ENCODE results near the gene FMOD.
"Not testable (repeated sequence)": the region's sequence is repeated elsewhere in the genome, so short reads cannot be mapped to it uniquely, and the experiment has no call there.

The FMOD gene

DNA sequence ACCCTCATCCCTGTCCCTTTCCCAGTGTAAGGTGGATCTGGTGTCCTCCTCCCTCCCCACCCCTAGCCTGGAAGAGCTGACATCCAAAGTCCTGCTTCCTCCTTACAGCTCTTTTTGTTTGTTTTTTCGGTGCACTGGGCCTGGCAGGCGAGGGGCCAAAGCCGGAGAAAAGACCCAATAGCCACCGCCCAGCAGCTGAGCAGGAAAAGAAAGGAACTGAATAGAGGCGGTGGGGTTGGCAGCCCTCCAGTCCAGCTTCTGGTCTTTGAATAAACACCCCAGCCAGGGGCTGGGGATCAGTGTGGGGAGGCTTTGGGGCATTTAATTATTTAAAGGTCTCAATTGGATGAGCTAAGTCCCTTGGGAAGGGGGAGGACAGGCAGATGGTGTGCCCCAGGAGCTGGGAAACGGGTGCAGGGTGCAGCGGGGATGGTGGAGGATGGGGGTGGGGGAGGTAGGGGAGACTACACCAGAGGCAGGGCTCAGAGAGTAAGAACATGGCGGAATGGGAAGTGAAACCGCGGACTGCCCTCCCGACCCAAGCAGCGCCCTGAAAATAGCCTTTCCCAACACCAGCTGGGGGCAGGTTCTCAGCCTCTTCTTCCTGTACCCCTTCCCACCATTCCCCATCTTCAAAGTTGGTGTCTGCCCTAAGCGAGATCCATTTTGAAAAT, 25.4 kb downstream of the FMOD start:
- no peak for DNase-seq

DNA sequence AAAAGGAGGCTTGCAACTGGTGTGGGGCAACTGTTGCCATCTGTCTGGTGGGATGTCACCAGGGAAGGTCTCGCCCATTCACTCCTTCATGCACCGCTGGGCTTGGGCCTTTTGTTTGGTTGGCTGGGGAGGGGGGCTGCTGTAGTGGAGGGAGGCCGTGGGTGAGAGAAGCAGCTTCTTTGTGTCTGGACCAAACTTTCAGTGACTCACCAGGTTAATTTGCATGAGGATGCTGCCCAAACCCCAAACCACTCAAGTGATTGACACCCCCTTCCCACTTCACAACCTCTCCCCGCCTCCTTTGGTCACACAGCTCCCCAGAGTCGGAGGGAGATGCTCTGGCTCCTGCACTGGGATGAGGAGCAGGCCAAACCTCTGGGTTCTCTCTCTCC, 25.9 kb downstream of the FMOD start:
- DNase-seq = no peak

DNA sequence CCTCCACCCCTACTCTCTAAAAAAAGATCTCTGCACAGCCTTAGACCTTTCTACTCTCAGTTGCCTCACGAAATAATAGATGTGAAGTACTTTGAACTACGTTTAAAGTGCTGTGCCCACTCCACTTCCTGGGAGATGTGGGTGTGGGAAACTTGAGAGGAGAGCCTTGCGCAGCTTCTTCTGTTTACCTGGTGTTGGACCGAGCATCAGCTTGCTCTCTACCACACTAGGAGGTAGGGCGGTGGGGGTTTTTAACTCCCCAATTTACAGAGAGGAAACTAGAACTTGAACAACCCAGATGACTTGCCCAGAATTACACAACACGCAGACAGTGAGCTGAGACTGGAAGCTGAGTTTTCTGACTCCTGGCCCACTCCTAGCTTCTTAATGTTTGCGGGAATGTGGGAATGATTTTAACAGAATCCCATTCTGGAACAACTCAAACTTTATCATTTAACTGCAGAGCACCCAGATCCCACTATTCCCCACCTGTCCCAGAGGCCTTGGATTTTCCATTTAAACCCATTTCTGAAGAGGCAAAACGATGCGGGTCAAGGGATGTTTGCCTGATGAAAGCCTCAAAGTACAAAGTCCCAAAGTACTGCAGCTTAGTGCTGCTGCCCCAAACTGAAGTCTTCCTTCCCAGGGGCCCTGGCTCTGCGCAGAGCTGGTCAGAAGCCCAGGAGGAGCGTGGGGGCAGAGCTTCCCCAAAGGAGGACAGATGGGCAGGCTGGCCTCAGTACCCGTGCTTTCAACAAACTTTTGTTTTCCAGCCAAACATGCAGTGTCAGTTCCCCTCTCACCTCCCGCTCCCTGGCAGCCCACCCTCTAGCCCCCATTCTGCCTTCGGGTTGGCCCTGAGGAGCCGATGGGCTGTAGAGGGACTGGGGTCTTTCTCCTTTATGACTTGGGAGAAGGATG, 26.6 kb downstream of the FMOD start:
- DNase-seq = no peak

DNA sequence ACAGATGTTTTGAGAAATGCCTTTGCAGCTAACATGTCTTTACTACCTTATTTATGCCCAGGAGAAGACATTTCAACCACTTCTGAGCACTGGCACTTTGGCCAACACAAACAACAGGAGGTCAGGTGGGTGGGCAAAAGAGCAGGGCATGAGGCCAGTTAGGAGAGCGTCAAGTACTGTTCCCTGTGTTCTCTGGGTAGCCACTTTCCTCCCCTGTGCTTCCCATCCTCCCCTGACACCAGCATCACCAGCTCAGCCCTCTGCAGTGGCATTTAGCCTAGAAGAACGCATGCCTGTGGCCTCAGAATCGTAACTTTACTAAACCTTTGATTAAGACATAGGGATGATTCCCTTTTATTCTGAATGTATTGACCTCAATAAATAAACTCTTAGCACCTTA, 27.3 kb downstream of the FMOD start:
- no peak for DNase-seq

DNA sequence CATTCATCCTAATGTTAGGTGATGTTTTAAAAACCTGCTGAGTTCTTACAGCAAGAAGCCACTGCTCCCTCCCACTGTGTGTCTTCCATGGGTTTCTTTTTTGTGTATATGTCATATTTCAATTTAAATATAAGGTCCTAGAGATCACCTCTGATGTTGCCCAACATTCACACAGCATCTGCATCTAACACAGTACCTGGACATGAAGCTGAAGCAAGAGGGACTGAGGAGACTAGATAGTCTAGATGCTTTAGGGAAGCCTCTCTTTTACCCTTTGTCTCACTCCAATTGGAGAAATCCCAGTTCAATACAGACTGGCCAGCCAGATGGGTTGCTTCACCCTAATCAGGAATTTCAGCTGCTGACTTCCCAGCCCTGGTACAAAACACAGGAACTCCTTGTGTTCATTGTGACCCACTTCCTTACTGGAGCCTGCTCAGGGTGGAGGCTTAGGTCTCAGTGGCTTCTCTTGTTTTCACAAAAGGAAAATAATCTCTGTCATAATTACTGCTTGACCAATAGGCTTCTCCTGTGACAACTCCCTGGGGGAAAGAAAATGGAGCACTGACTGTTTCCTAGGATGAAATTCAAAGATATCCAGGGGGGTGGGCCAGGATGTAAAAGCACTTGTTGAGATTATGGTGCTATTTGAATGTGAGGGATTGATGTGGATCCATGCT, 28.3 kb downstream of the FMOD start:
- DNase-seq = no peak

DNA sequence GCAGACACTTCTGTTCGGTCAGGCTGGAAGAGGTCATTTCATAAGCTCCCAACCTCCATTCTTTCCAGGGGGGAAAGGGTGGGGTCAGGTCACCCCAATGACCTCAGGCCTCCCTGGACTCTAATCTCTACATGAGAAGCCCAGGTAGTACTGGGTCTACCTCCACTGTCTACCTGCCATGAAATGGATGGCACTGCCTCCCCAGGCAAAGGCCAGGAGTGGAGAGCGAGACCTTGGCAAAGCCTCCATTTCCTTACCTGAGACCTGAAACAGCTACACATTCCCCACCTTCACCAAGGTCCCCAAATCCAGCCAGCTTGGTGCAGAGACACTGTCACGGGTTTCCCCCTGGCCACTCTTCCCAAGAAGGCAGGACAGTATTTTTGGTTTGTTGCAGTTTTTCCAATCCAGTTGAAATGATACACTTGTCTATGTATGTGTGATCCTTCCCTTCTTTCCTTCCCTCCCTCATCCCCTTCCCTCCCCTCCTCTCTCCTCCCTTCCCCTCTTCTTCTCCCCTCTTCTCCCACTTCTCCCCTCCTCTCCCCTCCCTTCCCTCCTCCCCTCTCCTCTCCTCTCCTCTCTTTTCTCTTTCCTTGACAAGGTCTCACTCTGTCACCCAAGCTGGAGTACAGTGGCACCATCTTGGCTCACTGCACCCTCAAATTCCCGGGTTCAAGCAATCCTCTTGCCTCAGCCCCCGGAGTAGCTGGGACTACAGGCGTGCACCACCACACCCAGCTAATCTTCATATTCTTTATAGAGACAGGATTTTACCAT, 29.5 kb downstream of the FMOD start:
- no peak for DNase-seq

DNA sequence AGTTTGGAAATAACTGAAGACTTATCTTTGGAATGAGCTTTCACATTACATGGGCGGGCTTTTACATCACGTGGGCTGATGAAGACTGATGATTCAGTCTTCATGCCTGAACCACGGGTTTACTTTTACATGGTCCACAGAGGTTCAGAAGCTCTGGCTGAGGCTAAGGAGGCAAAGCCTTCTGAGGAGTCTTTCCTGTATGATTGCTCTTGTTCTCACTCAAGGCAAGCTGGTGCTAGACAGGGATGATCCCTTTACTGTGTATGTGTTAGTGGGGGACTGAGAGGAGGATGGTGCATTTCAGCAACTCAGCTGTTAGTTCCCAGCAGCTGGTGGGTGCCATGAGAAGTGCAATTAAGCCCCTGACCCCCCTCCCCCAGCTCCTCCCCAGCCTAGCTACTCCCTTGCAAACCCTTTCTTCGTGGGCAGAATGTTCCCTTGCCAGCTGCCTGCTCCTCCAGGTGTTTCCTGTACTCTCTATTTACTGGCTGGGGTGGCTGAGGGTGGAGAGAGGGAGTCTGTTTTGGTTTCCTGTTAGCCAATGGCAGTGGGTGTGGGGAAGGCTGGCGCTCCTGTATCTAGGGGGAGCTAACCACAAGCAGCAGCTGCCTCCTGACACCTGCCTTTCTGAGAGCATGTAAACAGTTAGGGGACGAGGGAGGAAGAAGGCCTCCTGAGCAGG, 30.2 kb downstream of the FMOD start:
- no peak for DNase-seq

DNA sequence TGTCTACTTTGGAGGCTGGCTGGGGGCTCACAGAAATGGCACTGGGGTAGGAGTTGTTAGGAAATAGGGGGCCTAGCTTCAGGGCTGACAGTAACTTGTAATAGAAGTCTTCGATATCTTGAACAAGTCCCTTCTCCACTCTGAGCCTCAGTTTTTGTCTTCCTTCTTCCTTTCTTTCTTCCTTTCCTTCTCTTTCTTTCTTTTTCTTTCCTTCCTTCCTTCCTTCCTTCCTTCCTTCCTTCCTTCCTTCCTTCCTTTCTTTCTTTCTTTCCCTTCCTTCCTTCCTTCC, 32.7 kb downstream of the FMOD start:
- no peak for DNase-seq

DNA sequence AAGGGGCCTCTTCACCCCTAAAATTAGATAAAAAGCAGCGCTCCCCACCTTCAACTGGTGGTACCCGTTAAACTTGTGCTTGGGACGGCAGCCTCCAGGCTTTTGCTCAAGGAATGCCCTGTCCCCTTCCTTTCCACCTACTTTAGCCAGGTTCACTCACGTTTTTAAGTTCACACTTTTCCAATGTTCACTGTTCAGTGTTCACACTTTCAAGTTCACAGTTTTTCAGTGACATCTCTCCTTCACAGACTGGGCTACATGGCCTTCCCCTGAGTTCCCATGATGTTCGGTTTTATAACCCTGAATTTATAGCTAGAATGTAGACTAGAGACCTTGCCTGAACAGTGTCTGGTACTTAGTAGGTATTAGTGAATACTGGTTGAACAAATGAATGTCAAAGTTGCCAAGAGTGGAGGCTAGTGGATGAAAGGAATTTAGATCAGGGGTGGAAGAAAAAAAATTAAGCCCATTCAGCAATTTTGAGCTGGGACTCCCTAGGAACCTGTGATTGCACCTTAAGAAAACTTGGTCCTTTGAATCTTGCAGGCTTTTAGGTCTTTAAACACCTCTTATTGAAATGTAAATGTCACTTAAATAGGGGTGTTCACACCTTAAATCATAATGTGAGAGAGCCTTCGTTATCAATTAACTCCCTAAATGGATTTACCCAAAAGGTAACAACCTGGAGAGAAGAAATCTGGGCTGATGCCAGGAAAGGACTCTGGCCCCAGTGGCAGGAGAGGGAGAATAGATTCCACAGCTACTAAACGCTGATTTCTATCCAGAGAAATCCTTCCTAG, 33.3 kb downstream of the FMOD start:
- DNase-seq = no peak

DNA sequence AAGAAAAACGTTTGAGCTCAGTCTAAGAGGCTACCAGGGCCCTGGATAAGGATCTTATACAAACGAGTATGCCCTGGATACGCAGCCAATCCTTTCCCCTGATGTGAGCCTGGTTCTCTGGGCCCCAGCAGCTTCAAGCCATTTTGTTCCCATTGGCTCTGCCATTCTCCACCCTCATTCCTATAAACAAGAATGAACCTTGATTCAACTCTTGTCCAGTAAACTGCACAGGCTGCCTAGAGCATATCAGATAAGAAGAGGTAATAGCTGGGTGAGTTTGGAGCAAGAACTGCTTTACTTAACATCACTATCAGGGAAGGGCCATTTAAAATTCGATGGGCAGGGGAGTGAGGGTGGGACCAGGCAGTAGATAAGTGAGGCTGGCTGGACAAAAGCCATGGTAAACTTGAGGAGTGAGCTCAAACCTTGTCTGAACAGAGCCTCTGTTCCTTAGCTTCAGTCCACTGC, 34.3 kb downstream of the FMOD start:
- DNase-seq = no peak

DNA sequence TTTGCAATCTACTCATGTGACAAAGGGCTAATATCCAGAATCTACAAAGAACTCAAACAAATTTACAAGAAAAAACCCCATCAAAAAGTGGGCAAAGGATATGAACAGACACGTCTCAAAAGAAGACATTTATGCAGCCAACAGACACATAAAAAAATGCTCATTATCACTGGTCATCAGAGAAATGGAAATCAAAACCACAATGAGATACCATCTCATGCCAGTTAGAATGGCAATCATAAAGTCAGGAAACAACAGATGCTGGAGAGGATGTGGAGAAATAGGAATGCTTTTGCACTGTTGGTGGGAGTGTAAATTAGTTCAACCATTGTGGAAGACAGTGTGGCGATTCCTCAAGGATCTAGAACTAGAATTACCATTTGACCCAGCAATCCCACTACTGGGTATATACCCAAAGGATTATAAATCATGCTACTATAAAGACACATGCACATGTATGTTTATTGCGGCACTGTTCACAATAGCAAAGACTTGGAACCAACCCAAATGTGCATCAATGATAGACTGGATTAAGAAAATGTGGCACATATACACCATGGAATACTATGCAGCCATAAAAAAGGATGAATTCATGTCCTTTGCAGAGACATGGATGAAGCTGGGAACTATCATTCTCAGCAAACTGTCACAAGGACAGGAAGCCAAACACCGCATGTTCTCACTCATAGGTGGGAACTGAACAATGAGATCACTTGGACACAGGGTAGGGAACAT, 36.7 kb downstream of the FMOD start:
- DNase-seq = not testable (repeated sequence)

DNA sequence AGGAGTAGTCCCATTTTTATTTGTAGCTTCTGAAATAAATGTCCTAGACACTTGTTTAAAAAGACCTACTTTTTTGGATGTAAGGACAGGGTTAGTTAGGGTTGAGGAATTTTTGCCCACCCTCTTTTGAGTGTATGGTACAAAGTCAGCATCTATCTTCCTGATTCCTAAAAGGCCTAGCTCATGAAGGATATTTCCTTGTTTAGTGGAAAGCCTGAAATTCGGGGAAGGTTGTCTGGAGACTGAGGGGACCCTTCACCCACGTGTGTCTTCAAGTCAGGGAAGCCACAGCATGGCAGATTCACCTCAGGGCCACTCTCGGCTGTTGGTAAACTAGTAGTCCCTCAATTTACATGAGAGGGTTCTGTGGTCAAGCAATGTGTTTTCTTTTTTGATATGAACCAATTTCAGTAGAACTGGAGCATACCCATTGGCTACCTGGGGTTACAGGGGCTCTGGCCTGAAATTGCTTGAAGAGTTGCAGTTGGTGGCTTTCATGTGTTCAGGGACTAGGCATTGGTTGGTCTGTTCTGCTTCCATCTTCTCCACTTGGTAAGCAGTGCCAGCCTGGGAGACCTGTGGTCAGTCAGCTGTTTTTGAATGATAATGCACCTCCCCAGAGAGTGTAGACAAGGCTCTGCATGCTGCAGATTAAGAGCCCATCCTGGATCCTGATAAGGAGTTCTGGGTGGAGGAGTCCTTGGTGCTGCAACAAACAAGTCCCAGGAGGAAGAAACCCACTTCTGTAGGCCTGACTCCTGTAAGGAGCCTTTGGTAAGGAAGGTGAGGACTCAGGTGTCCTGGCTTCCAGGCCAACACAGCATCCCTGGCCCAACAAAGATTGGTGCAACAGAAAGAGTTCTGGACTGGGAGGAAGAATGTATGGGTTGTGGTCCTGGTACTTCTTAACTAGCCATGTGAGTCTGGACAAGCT, 39.3 kb downstream of the FMOD start:
- no peak for DNase-seq

DNA sequence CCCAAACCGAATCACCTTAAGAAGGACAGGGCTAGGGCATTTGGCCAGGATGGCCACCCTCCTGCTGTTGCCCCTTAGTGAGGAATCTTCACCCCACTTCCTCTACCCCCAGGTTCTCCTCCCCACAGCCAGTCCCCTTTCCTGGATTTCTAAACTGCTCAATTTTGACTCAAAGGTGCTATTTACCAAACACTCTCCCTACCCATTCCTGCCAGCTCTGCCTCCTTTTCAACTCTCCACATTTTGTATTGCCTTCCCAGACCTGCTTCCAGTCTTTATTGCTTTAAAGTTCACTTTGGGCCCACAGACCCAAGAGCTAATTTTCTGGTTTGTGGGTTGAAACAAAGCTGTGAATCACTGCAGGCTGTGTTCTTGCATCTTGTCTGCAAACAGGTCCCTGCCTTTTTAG, 42.0 kb downstream of the FMOD start:
- DNase-seq = no peak

DNA sequence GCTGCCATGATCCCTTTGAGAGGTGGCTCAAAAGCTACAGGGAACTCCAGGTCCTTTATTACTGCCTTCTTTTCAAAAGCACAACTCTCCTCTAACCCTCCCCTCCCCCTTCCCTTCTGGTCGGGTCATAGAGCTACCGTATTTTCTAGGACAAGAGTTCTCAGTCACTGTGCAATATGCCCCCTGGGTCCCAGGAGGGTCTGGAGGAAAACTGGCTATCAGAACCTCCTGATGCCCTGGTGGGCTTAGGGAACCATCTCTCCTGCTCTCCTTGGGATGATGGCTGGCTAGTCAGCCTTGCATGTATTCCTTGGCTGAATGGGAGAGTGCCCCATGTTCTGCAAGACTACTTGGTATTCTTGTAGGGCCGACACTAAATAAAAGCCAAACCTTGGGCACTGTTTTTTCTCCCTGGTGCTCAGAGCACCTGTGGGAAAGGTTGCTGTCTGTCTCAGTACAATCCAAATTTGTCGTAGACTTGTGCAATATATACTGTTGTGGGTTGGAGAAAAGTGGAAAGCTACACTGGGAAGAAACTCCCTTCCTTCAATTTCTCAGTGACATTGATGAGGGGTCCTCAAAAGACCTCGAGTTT, 42.5 kb downstream of the FMOD start:
- no peak for DNase-seq

DNA sequence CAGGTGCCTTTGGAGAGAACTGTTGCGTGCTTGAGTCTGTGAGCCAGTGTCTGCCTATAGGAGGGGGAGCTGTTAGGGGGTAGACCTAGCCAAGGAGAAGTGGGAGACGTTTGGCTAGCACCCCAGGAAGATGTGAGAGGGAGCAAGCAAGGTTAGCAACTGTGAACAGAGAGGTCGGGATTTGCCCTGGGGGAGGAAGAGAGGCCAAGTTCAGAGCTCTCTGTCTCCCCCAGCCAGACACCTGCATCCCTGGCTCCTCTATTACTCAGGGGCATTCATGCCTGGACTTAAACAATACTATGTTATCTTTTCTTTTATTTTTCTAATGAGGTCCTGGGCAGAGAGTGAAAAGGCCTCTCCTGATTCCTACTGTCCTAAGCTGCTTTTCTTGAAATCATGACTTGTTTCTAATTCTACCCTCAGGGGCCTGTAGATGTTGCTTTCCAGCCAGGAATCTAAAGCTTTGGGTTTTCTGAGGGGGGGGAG, 43.2 kb downstream of the FMOD start:
- no peak for DNase-seq

DNA sequence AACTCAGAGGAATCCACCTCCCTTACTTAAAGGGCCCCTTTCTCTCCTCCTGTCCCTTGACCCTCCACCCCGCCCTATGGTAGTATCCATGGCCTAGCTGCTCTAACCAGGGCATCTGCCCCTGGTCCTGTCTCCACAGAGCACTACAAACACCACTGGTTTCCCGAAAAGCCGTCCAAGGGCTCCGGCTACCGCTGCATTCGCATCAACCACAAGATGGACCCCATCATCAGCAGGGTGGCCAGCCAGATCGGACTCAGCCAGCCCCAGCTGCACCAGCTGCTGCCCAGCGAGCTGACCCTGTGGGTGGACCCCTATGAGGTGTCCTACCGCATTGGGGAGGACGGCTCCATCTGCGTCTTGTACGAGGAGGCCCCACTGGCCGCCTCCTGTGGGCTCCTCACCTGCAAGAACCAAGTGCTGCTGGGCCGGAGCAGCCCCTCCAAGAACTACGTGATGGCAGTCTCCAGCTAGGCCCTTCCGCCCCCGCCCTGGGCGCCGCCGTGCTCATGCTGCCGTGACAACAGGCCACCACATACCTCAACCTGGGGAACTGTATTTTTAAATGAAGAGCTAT, 43.9 kb downstream of the FMOD start:
- DNase-seq = no peak

DNA sequence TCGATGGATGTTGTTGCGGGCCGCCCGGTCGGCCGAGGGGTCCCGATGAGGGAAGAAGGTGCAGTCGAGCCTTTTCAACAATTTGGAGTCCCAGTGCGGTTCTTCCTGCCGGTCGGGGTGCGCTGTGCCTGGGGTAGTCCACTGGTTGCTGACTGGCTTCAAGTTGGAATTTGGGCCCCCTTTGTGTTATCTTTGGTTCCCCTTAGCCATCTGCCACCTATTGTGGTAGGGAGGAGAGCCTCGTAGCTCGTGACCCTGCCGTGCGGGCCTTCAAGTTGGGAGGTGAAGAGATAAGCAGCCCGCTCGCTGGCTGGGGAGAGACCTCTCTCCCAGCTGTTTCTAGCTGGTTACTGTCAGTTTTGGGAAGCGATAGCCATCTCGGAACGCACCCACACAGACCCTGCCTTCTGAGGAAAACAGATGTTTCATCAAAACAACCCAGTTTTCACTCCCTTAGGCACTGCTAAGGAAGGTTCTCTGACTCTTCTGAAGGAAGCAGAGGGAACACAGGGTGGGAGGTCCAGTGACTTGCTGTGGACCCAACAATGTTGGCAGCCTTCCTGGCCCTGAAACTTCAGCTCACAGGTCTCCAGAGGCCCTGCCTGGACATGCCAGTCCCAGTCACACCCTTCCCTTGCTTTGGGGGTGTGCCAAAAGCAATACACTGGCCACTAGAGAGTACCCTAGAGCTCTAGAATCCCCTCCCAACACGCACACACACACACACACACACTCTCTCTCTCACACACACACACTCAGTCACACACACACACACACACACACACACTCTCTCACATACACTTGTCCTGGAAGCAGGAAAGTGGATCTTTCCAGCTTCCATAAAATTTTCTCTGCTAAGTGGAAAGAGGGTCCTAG, 44.6 kb downstream of the FMOD start:
- peak; percentile 71 for DNase-seq

DNA sequence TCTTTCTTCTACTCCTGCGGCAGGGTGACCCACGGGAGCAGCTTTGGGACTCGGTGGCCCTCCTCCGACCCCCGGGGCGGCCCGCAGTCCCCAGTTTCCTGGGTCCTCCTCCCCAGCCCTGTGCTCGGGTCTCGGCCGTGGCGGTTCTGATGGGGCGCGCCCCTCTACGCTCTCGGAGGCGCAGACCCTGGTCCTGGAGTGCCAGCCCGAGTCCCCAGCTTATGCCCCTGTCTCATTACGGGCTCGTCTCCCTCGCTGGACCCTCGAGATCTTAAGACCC, 45.2 kb downstream of the FMOD start:
- DNase-seq = no peak

All from fibroblast of skin of right quadriceps (primary cell).